Neural cell (in vitro differentiated cells): Measurements from ENCODE around the gene RASGRP1. TPM values are rescaled to one million over a fixed set of nuclear protein-coding genes. Genes with fewer than 3 reads are reported as not detected.

Source experiments
- H2AFZ ChIP-seq: fragments of 200-600, 300-800 bp; sonication (generic), shearing (Covaris generic); 2 replicates; pipeline ENCODE4 v1.6.0; 2014; ENCODE audit warnings: low read depth, mild to moderate bottlenecking, antibody characterized with exemption, low read length, moderate library complexity
- H3F3A ChIP-seq: fragments of 200-600 bp; shearing (Covaris generic); 2 replicates; pipeline ENCODE4 v1.6.1; 2016; ENCODE audit warnings: mild to moderate bottlenecking, moderate library complexity, mixed read lengths, antibody characterized with exemption, low read length; ENCODE audit not compliant: insufficient read depth, poor library complexity, severe bottlenecking
- H3K27ac ChIP-seq: fragments of 200-600, 300-800 bp; sonication (generic), shearing (Covaris generic); 2 replicates; pipeline ENCODE4 v1.5.1; 2014; ENCODE audit warnings: mild to moderate bottlenecking, low read length, moderate library complexity
- H3K27me3 ChIP-seq: fragments of 300-800, 200-600 bp; sonication (generic), shearing (Covaris generic); 2 replicates; pipeline ENCODE4 v1.6.0; 2014; ENCODE audit warnings: mild to moderate bottlenecking, low read depth, low read length, moderate library complexity; ENCODE audit not compliant: insufficient read depth
- H3K36me3 ChIP-seq: fragments of 300-800, 200-600 bp; sonication (generic), shearing (Covaris generic); 2 replicates; pipeline ENCODE4 v1.5.1; 2014; ENCODE audit warnings: mild to moderate bottlenecking, antibody characterized with exemption, low read length, moderate library complexity; ENCODE audit not compliant: insufficient read depth
- H3K4me2 ChIP-seq: fragments of 300-800, 200-600 bp; sonication (generic), shearing (Covaris generic); 2 replicates; pipeline ENCODE4 v1.6.0; 2014; ENCODE audit warnings: mild to moderate bottlenecking, low read length
- H3K4me3 ChIP-seq: fragments of 300-800, 200-600 bp; sonication (generic), shearing (Covaris generic); 2 replicates; pipeline ENCODE4 v1.5.1; 2014; ENCODE audit warnings: mild to moderate bottlenecking, low read length, moderate library complexity
- H3K79me2 ChIP-seq: fragments of 200-600 bp; shearing (Covaris generic); replicated peaks from 2 replicates; pipeline ENCODE4 v1.6.0; 2014; ENCODE audit warnings: mild to moderate bottlenecking, low read length, moderate library complexity; ENCODE audit not compliant: insufficient read depth
- H3K9ac ChIP-seq: fragments of 300-800, 200-600 bp; sonication (generic), shearing (Covaris generic); 2 replicates; pipeline ENCODE4 v1.6.1; 2016; ENCODE audit warnings: mild to moderate bottlenecking, low read length, mixed read lengths
- H3K9me2 ChIP-seq: fragments of 200-600 bp; shearing (Covaris generic); 2 replicates; pipeline ENCODE4 v1.6.1; 2016; ENCODE audit warnings: mild to moderate bottlenecking, low read length, mixed read lengths; ENCODE audit not compliant: insufficient read depth
- H3K9me3 ChIP-seq: fragments of 200-600, 300-800 bp; sonication (generic), shearing (Covaris generic); 2 replicates; pipeline ENCODE4 v1.6.1; 2016; ENCODE audit warnings: mild to moderate bottlenecking, mixed run types, low read length, moderate library complexity, mixed read lengths
- H4K20me1 ChIP-seq: fragments of 200-600 bp; shearing (Covaris generic); 2 replicates; pipeline ENCODE4 v1.6.1; 2016; ENCODE audit warnings: mild to moderate bottlenecking, mixed run types; ENCODE audit not compliant: insufficient read depth
- EP300 ChIP-seq: fragments of 450-650 bp; conservative IDR thresholded peaks from 2 replicates; pipeline ENCODE4 v1.6.1; 2014; ENCODE audit warnings: antibody characterized with exemption, mild to moderate bottlenecking, moderate library complexity; ENCODE audit not compliant: poor library complexity, severe bottlenecking
- EZH2 ChIP-seq: fragments of 200-600, 300-800 bp; shearing (Covaris generic), sonication (generic); IDR thresholded peaks from 2 replicates; pipeline ENCODE4 v1.6.1; 2014; ENCODE audit warnings: antibody characterized with exemption, low read length, borderline replicate concordance, mild to moderate bottlenecking; ENCODE audit not compliant: insufficient read depth, poor library complexity, severe bottlenecking
- MXI1 ChIP-seq: fragments of 450-650 bp; conservative IDR thresholded peaks from 2 replicates; pipeline ENCODE4 v1.6.1; 2014; ENCODE audit warnings: antibody characterized with exemption, mild to moderate bottlenecking; ENCODE audit not compliant: poor library complexity, severe bottlenecking
- POLR2AphosphoS5 ChIP-seq: IDR thresholded peaks from 2 replicates; pipeline ENCODE4 v1.6.1; 2012
- RAD21 ChIP-seq: fragments of 450-650 bp; conservative IDR thresholded peaks from 2 replicates; pipeline ENCODE4 v1.6.1; 2014; ENCODE audit warnings: antibody characterized with exemption, mild to moderate bottlenecking, moderate library complexity
- SMC3 ChIP-seq: fragments of 450-650 bp; conservative IDR thresholded peaks from 2 replicates; pipeline ENCODE4 v1.6.1; 2014; ENCODE audit warnings: antibody characterized with exemption, mild to moderate bottlenecking, moderate library complexity; ENCODE audit not compliant: poor library complexity
- TAF1 ChIP-seq: IDR thresholded peaks from 2 replicates; pipeline ENCODE4 v1.6.1; 2012; ENCODE audit warnings: low read depth
- polyA plus RNA-seq: library from polyadenylated mRNA; depleted of rRNA; stranded (reverse); fragments of >200 nt; gene quantifications from 2 replicates; pipeline ENCODE4 v1.2.3, GENCODE V29; 2014
- TF ChIP-seq, protein P1 (sequence below): IDR thresholded peaks from 2 replicates; pipeline ENCODE4 v1.6.1; 2012; ENCODE audit warnings: borderline replicate concordance
- TF ChIP-seq, protein P2 (sequence below): fragments of 450-650 bp; IDR thresholded peaks from 2 replicates; pipeline ENCODE4 v1.5.1; 2014; ENCODE audit warnings: antibody characterized with exemption, mild to moderate bottlenecking, moderate library complexity; ENCODE audit not compliant: poor library complexity, severe bottlenecking

RASGRP1 gene
- polyA plus RNA-seq, 1 donor from 2014 or later = 3.1 TPM

DNA sequence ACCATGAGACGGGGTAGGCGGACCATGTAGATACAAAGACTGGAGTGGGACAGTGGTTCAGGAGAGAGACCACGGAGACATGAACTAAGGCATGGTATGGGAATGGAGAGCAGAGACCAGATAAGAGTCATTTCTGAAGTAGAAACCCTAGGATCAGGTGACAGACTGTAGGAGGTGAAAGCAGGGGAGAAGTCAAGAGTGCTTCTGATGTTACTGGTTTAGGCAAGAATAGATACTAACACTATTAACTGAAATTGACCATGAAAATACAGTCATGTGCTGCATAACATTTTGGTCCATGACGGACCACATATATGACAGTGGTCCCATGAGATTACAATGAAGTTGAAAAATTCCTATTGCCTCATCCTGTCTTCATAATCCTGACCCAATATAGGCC, 41.7 kb downstream of the RASGRP1 start:
- Histone ChIP-seq H3K9me2 (no peaks in the 10 kb centered on the region), H2AFZ (no peak overlapping the region), H3K27ac (no peak overlapping the region), H3K4me3 (no peak overlapping the region), H3K4me2 (no peak overlapping the region), H3K79me2 (no peaks in the 10 kb centered on the region), H3K36me3 (no peaks in the 10 kb centered on the region), H3K9ac (no peak overlapping the region), H3K27me3 (no peaks in the 10 kb centered on the region), H4K20me1 (no peaks in the 10 kb centered on the region), H3K9me3 (no peaks in the 10 kb centered on the region), H3F3A (no peaks in the 10 kb centered on the region)
- TF ChIP-seq SMC3 (no peak), MXI1 (no peak)
- TF ChIP-seq, protein P1, sequence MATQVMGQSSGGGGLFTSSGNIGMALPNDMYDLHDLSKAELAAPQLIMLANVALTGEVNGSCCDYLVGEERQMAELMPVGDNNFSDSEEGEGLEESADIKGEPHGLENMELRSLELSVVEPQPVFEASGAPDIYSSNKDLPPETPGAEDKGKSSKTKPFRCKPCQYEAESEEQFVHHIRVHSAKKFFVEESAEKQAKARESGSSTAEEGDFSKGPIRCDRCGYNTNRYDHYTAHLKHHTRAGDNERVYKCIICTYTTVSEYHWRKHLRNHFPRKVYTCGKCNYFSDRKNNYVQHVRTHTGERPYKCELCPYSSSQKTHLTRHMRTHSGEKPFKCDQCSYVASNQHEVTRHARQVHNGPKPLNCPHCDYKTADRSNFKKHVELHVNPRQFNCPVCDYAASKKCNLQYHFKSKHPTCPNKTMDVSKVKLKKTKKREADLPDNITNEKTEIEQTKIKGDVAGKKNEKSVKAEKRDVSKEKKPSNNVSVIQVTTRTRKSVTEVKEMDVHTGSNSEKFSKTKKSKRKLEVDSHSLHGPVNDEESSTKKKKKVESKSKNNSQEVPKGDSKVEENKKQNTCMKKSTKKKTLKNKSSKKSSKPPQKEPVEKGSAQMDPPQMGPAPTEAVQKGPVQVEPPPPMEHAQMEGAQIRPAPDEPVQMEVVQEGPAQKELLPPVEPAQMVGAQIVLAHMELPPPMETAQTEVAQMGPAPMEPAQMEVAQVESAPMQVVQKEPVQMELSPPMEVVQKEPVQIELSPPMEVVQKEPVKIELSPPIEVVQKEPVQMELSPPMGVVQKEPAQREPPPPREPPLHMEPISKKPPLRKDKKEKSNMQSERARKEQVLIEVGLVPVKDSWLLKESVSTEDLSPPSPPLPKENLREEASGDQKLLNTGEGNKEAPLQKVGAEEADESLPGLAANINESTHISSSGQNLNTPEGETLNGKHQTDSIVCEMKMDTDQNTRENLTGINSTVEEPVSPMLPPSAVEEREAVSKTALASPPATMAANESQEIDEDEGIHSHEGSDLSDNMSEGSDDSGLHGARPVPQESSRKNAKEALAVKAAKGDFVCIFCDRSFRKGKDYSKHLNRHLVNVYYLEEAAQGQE = no peak

DNA sequence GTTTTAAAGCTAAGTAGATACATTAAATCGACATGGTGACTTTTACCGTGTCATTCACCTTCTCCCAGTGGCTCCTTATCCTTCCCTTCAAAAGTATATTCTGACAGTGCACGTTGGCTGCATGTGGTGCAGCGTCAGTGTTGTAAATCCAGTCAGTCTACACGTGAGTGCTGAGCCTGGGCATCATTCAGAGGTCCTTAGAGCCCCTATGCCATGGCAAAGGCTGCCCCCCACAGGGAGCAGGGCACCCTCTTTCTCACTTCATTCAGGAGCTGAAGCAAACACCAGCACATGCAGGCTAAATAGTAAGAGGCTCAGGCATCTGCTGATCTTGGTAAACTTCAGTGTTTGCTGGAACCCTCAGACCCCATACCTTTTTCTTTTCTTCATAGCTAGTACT, 43.3 kb downstream of the RASGRP1 start:
- no peak for TF ChIP-seq EP300
- no peak for TF ChIP-seq POLR2AphosphoS5
- peak; percentile 14 for TF ChIP-seq RAD21
- Histone ChIP-seq H3K9me3 (no peaks in the 10 kb centered on the region), H3K27ac (no peak overlapping the region), H3K4me2 (no peak overlapping the region), H2AFZ (no peak overlapping the region), H3K9me2 (no peaks in the 10 kb centered on the region), H3K36me3 (no peaks in the 10 kb centered on the region), H3K9ac (no peak overlapping the region), H3K79me2 (no peaks in the 10 kb centered on the region), H3K27me3 (no peaks in the 10 kb centered on the region), H3F3A (no peaks in the 10 kb centered on the region), H4K20me1 (no peaks in the 10 kb centered on the region), H3K4me3 (no peak overlapping the region)

DNA sequence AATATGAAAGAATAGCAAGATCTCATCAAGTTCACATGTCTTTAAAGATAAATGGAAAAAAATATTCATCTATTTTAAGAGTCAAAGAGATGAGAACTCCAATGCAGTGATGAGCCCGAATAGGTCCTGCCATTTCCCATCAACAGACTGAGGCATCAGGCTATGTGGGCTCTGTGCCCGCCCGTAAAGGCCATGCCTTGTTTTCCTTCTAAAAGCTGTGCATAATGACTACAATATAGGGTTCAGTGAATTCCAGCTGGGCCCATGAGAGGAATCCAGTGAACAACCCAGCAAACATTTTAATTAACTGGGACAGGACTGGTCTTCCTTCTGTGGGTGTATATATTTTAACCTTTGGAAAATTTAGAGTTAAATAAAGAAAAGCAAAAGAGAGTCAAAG, 44.6 kb downstream of the RASGRP1 start:
- TF ChIP-seq POLR2AphosphoS5 (no peak), MXI1 (no peak), SMC3 (no peak), RAD21 (no peak), TAF1 (no peak), EZH2 (no peak), EP300 (no peak)
- TF ChIP-seq, protein P1 = no peak
- TF ChIP-seq, protein P2, sequence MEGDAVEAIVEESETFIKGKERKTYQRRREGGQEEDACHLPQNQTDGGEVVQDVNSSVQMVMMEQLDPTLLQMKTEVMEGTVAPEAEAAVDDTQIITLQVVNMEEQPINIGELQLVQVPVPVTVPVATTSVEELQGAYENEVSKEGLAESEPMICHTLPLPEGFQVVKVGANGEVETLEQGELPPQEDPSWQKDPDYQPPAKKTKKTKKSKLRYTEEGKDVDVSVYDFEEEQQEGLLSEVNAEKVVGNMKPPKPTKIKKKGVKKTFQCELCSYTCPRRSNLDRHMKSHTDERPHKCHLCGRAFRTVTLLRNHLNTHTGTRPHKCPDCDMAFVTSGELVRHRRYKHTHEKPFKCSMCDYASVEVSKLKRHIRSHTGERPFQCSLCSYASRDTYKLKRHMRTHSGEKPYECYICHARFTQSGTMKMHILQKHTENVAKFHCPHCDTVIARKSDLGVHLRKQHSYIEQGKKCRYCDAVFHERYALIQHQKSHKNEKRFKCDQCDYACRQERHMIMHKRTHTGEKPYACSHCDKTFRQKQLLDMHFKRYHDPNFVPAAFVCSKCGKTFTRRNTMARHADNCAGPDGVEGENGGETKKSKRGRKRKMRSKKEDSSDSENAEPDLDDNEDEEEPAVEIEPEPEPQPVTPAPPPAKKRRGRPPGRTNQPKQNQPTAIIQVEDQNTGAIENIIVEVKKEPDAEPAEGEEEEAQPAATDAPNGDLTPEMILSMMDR = no peak
- Histone ChIP-seq H3K9me2 (no peaks in the 10 kb centered on the region), H3K4me3 (no peak overlapping the region), H2AFZ (no peak overlapping the region), H3K9ac (no peak overlapping the region), H3K27me3 (no peaks in the 10 kb centered on the region), H4K20me1 (no peaks in the 10 kb centered on the region), H3K27ac (no peak overlapping the region), H3K36me3 (no peaks in the 10 kb centered on the region), H3K79me2 (no peaks in the 10 kb centered on the region), H3K9me3 (no peaks in the 10 kb centered on the region), H3K4me2 (no peak overlapping the region), H3F3A (no peaks in the 10 kb centered on the region)
